Activated naive CD4-positive, alpha-beta T cell treated with anti-CD3 and anti-CD28 coated beads, Interleukin-2, amount 50 U/mL, for 24 hours (primary cell): ENCODE results near the gene ZNF384.

Experiments
- H3K27ac Mint-ChIP-seq: one replicate; pipeline ENCODE4 v1.8.0; 2021; ENCODE audit warnings: mild to moderate bottlenecking, mixed read lengths
- H3K27me3 Mint-ChIP-seq: one replicate; pipeline ENCODE4 v1.8.0; 2021; ENCODE audit warnings: mixed read lengths
- H3K36me3 Mint-ChIP-seq: one replicate; pipeline ENCODE4 v1.8.0; 2021; ENCODE audit warnings: mixed read lengths
- H3K4me1 Mint-ChIP-seq: one replicate; pipeline ENCODE4 v1.8.0; 2021; ENCODE audit warnings: mixed read lengths
- H3K4me3 Mint-ChIP-seq: one replicate; pipeline ENCODE4 v1.8.0; 2021; ENCODE audit warnings: mild to moderate bottlenecking, mixed read lengths
- H3K9me3 Mint-ChIP-seq: one replicate; pipeline ENCODE4 v1.8.0; 2021; ENCODE audit warnings: mixed read lengths

The ZNF384 gene

DNA sequence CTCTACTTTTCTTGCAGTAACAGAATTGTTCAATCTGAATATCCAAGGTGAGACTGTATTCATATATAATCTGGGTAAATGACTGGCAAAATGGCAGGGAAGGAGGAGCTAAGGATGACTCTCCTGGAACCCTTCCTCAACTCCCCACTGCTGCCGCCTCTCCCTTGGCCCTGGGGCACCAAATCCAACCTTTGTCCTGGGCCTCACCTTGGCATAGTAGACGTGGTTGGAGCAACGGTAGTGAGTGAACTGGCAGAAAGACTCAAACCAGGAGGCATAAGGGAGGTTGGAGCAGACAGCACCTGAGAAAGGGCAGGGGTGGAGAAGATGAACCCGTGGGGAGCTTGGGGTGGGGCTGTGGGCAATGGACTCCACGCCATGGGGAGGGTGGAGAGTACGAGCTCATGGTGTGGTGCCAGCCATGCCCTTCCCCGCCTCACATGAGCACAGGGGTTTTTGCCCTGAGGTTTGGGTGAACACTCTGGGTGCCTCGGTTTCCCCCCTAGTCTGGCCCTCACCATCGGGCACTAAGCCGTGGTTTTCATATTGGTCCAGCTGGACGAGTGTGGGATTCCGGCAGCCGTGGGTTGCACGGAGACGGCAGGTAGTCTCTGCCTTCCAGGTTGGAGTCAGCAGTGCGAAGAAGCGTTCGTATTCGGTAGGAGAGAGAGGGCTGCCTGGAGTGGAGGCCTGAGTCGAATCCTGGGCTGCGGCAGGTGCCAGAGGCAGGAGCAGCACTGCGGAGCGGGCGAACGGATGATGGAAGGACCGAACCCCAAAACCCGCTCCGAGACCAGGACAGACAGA, 42.7 kb downstream of the ZNF384 start:
- Mint-ChIP-seq H3K4me1 (peaks cover 14% of the 10 kb centered on the region), H3K36me3 (peaks cover 16% of the 10 kb centered on the region)

DNA sequence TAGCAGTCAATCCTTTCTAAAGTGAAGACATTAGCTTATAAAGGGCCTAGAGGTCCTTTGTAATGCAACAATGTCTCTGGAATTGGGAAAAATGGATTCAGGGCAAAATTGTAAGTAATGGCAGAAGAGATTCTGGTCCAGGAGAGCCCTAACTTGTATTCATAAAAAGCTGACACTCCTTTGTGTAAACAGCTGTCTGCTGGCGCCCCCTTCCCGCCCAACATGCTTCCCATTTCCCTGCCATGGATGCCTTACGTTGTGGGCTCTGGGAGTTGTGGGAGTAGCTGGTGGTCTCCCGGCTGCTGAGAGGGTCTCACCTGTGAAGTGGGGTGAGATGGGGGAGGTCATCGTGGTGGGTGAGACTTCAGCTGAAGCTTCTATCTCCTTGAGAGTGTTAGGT, 44.3 kb downstream of the ZNF384 start:
- H3K27me3 Mint-ChIP-seq, result no peaks in the 10 kb centered on the region
- peaks cover 4% of the 10 kb centered on the region for H3K9me3 Mint-ChIP-seq
- no peak overlapping the region for H3K27ac Mint-ChIP-seq
- peaks cover 14% of the 10 kb centered on the region for H3K4me1 Mint-ChIP-seq
- no peak overlapping the region for H3K4me3 Mint-ChIP-seq
- H3K36me3 Mint-ChIP-seq, result peaks cover 16% of the 10 kb centered on the region

More for the DNA sequence above, 42.7 kb downstream of the ZNF384 start:
- peak overlapping the region; percentile 81 for H3K4me3 Mint-ChIP-seq
- no peaks in the 10 kb centered on the region for H3K27me3 Mint-ChIP-seq
- H3K27ac Mint-ChIP-seq, result no peak overlapping the region
- peaks cover 4% of the 10 kb centered on the region for H3K9me3 Mint-ChIP-seq

DNA sequence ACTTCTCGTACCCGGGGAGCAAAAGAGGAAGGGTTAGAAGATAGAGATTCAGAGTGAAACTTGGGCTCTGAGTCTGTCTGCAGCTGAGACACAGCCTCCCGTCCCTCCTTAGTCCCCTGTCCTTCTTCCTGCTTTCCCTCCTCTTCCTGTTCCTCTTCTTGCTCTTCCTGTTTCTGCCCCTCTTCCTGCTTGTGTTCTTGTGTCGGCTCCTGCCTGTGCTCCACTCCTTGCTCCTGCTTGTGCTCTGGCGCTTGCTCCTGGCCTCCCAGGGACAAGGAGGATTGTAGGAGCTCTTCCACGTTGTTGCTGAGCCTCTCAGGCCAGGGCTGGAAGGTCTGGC, 44.9 kb downstream of the ZNF384 start:
- Mint-ChIP-seq H3K4me3 (no peak overlapping the region), H3K9me3 (peaks cover 4% of the 10 kb centered on the region), H3K36me3 (peaks cover 16% of the 10 kb centered on the region), H3K27ac (no peak overlapping the region), H3K27me3 (no peaks in the 10 kb centered on the region), H3K4me1 (peaks cover 14% of the 10 kb centered on the region)

- no peak overlapping the region for H3K4me3 Mint-ChIP-seq
- peaks cover 14% of the 10 kb centered on the region for H3K4me1 Mint-ChIP-seq
- no peak overlapping the region for H3K27ac Mint-ChIP-seq
- no peaks in the 10 kb centered on the region for H3K27me3 Mint-ChIP-seq
- peaks cover 16% of the 10 kb centered on the region for H3K36me3 Mint-ChIP-seq
- peaks cover 4% of the 10 kb centered on the region for H3K9me3 Mint-ChIP-seq
Measured at GRCh38 chr12:6643569-6644256, 45.5 kb downstream of the ZNF384 start.

- H3K27ac Mint-ChIP-seq, result no peak overlapping the region
- peaks cover 4% of the 10 kb centered on the region for H3K9me3 Mint-ChIP-seq
- H3K36me3 Mint-ChIP-seq, result peaks cover 13% of the 10 kb centered on the region
- no peak overlapping the region for H3K4me3 Mint-ChIP-seq
- H3K4me1 Mint-ChIP-seq, result peaks cover 8% of the 10 kb centered on the region
- H3K27me3 Mint-ChIP-seq, result no peaks in the 10 kb centered on the region
Measured at GRCh38 chr12:6641131-6641530, 48.0 kb downstream of the ZNF384 start.

GRCh38 chr12:6640497-6640896, 48.7 kb downstream of the ZNF384 start:
- H3K27ac Mint-ChIP-seq, result no peak overlapping the region
- H3K4me1 Mint-ChIP-seq, result peaks cover 12% of the 10 kb centered on the region

GRCh38 chr12:6639151-6639801, 49.9 kb downstream of the ZNF384 start:
- Mint-ChIP-seq H3K4me3 (no peak overlapping the region), H3K27ac (no peak overlapping the region), H3K27me3 (no peaks in the 10 kb centered on the region), H3K4me1 (peaks cover 18% of the 10 kb centered on the region), H3K9me3 (peaks cover 4% of the 10 kb centered on the region), H3K36me3 (peaks cover 11% of the 10 kb centered on the region)

More at GRCh38 chr12:6640497-6640896, 48.7 kb downstream of the ZNF384 start:
- Mint-ChIP-seq H3K27me3 (no peaks in the 10 kb centered on the region), H3K4me3 (no peak overlapping the region), H3K9me3 (peaks cover 4% of the 10 kb centered on the region), H3K36me3 (peaks cover 13% of the 10 kb centered on the region)

DNA sequence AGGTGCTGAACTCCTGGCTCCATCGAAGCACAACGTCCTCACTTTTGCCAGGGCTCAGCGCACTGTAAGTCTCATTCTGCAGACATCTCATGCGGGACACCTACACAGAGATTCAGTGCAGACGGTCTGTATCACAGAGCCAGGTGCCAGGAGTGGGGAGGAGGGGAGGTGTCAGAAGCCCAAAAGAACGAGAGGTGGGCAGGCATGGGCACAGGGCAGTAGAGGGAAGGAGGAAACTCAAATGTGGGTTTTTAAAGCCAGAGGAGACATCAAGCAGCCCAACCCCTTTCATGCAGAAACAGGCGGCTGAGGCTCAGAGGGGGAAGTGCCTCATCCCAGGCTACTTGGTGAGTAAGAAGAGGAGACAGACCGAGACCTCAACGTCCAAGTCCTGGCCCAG, 50.9 kb downstream of the ZNF384 start:
- Mint-ChIP-seq H3K36me3 (peaks cover 4% of the 10 kb centered on the region), H3K27ac (no peak overlapping the region), H3K27me3 (no peaks in the 10 kb centered on the region), H3K9me3 (peaks cover 4% of the 10 kb centered on the region), H3K4me1 (peaks cover 22% of the 10 kb centered on the region), H3K4me3 (no peak overlapping the region)

DNA sequence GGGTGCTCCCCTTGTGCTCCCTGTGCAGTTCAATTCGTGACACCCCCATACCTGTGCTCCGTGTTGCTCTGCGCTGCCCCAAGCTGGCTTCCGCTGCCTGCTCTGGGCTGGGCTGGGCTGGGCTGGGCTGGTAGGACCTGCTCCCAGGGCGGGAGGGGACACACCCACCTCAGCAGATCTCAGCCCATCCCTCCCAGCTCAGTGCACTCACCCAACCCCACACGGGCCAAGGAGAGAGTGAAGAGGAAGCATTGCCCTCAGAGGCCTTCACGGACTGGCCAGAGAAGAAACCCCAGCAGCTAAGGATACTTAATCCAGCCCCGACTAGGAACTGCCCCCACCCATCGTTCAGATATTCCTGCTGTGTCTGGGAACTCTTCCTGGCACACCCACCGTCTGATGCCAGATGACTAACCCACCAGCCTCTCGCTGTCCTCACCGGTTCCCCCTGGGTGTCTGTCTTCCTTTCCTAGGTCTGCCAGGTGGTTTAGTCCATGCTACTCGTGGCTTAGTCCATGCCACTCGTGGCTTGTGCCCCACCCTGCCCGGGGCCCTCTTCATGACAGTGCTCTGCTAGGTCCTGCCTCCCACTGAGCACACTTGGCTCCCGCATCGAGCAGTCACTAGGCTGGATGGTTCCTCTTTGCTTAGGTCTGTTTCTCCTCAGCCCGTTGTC, 53.2 kb downstream of the ZNF384 start, which contains the start of gene LPAR5:
Gene LPAR5, minus strand, starts transcription at position 104 of the 676 bp plus-strand sequence. CDS start 14,711 bp downstream, outside the sequence.
- peaks cover 43% of the 10 kb centered on the region for H3K4me1 Mint-ChIP-seq
- H3K36me3 Mint-ChIP-seq, result no peaks in the 10 kb centered on the region
- H3K4me3 Mint-ChIP-seq, result peak within 1 kb of the TSS; percentile 53
- H3K27me3 Mint-ChIP-seq, result no peaks in the 10 kb centered on the region
- H3K9me3 Mint-ChIP-seq, result no peaks in the 10 kb centered on the region
- peak within 1 kb of the TSS; percentile 85 for H3K27ac Mint-ChIP-seq

GRCh38 chr12:6635375-6635855, 53.8 kb downstream of the ZNF384 start:
- Mint-ChIP-seq H3K9me3 (no peaks in the 10 kb centered on the region), H3K36me3 (no peaks in the 10 kb centered on the region), H3K4me3 (peak overlapping the region; percentile 53), H3K27me3 (no peaks in the 10 kb centered on the region), H3K27ac (peak overlapping the region; percentile 85), H3K4me1 (peaks cover 48% of the 10 kb centered on the region)

DNA sequence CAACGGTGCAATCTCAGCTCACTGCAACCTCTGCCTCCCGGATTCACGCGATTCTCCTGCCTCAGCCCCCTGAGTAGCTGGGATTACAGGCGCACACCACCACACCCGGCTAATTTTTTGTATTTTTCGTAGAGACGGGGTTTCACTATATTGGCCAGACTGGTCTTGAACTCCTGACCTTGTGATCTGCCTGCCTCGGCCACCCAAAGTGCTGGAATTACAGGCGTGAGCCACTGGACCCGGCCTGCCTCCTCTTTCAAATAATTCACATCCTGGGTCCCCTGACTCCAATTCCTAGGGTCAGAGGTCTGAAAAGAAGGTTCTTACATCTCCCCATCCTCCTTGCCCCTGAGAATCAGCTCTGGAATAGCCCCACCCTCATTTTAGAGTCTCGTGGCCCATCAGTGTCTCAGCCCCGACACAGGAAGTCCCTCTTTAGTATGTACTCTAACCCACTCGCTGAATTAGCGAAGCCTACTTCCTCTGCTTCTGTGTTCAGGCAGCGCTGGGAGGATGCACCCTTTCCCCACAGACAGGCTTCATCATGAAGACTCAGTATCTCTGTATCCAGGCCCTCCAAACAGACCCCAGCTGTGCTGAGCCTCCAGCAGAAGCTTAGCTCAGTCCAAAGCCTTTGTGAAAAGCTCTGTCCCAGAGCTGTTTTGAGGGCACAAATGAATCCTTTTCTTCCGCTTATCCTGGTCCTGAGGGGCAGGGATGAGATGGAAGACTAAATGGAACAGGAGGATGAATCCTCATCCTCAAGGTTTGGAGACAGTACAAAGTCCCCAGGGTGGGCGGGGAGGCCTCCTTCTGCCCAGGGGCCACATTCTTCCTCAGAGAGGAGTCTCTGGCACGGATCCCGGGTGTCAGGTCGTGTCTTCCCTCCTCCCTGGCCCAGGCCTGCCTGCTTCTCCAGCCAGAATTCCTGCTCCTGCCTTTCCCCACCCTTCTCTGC, 56.9 kb downstream of the ZNF384 start:
- peak overlapping the region; percentile 89 for H3K4me3 Mint-ChIP-seq
- no peaks in the 10 kb centered on the region for H3K27me3 Mint-ChIP-seq
- H3K9me3 Mint-ChIP-seq, result no peaks in the 10 kb centered on the region
- no peaks in the 10 kb centered on the region for H3K36me3 Mint-ChIP-seq
- peak overlapping the region; percentile 100 for H3K27ac Mint-ChIP-seq
- H3K4me1 Mint-ChIP-seq, result peaks cover 61% of the 10 kb centered on the region

- Mint-ChIP-seq H3K36me3 (no peaks in the 10 kb centered on the region), H3K27ac (peak overlapping the region; percentile 100), H3K27me3 (no peaks in the 10 kb centered on the region), H3K4me3 (peak overlapping the region; percentile 89), H3K4me1 (peaks cover 67% of the 10 kb centered on the region), H3K9me3 (no peaks in the 10 kb centered on the region)
Measured at GRCh38 chr12:6631549-6631961, 57.6 kb downstream of the ZNF384 start.

DNA sequence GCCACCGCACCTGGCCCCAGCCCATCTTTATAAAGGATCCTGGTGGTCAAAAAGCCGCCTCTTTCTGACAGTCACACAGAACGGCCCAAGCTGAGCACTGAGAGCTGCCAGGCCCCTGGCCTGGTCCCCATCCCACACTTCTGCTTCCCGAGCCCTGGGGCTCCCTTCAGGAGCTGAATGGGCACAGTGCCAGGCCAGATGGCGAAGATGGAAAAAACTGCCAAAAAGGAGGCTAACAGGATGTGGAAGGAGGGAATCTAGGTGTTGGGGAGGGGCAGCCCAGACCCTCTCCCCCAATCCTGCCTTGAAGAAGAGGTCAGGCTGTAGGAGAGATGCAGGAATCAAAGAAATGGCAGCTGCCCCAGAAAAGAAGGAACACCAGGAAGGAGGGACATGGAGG, 58.4 kb downstream of the ZNF384 start:
- Mint-ChIP-seq H3K27me3 (no peaks in the 10 kb centered on the region), H3K4me3 (peak overlapping the region; percentile 89), H3K9me3 (no peaks in the 10 kb centered on the region), H3K4me1 (peaks cover 64% of the 10 kb centered on the region), H3K27ac (peak overlapping the region; percentile 100), H3K36me3 (no peaks in the 10 kb centered on the region)

- no peaks in the 10 kb centered on the region for H3K9me3 Mint-ChIP-seq
- H3K36me3 Mint-ChIP-seq, result no peaks in the 10 kb centered on the region
- H3K4me3 Mint-ChIP-seq, result peak overlapping the region; percentile 90
- no peaks in the 10 kb centered on the region for H3K27me3 Mint-ChIP-seq
- H3K4me1 Mint-ChIP-seq, result peaks cover 45% of the 10 kb centered on the region
- peak overlapping the region; percentile 89 for H3K27ac Mint-ChIP-seq
Measured at GRCh38 chr12:6627616-6628015, 61.6 kb downstream of the ZNF384 start.
